ENCODE results near the gene CDH24. TPM values are rescaled to one million over a fixed set of nuclear protein-coding genes. Genes with fewer than 3 reads are reported as not detected.

Gene CDH24
- total and polyA plus RNA-seq, 2 of the 13 experiments (the other 11 are each of a cell fraction or from before 2014, with no cell fraction given) = 0.69 to 0.99 TPM

DNA sequence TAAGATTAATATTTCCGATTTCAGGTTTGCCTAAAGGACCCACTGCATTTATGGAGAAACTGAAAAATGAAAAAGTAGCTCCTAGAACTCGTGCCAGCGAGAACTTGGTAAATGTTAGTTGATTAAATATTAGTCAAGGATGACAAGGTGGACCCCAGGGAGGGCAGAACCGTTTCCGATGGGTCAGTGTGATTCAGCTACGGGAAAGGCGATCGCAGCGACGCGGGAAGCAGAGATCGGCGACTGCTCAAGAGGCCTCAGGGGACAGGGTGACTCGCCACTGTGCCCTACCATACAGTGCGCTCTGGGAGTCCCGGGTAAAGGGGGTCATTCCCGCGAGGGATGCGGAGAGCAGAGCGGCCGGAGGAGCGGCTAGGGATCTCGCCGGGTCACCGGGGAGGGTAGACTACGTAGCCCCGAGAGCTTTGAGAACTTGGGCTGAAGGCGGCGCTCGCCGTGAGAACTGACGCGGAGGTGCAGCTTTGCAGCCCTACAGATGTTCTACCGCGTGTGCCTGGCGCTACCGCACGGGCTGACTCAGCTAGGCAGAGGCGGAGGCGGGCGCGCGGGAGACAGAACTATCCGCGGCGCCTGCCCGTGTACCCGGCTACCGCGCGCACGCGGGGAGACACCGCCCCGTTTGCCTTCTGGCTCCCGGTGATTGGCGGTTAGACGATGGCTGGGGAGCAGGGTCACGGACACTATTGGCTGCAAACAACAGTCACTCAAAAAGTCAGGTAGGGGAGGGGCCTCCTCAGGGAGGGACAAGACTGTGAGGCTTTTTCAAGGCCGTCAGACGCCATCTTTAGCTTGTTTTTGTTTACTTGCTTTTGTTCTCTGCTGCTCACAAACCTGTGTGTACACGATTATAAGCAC is 50.5 kb downstream of the CDH24 start (continued):
- TF ChIP-seq, protein P1, sequence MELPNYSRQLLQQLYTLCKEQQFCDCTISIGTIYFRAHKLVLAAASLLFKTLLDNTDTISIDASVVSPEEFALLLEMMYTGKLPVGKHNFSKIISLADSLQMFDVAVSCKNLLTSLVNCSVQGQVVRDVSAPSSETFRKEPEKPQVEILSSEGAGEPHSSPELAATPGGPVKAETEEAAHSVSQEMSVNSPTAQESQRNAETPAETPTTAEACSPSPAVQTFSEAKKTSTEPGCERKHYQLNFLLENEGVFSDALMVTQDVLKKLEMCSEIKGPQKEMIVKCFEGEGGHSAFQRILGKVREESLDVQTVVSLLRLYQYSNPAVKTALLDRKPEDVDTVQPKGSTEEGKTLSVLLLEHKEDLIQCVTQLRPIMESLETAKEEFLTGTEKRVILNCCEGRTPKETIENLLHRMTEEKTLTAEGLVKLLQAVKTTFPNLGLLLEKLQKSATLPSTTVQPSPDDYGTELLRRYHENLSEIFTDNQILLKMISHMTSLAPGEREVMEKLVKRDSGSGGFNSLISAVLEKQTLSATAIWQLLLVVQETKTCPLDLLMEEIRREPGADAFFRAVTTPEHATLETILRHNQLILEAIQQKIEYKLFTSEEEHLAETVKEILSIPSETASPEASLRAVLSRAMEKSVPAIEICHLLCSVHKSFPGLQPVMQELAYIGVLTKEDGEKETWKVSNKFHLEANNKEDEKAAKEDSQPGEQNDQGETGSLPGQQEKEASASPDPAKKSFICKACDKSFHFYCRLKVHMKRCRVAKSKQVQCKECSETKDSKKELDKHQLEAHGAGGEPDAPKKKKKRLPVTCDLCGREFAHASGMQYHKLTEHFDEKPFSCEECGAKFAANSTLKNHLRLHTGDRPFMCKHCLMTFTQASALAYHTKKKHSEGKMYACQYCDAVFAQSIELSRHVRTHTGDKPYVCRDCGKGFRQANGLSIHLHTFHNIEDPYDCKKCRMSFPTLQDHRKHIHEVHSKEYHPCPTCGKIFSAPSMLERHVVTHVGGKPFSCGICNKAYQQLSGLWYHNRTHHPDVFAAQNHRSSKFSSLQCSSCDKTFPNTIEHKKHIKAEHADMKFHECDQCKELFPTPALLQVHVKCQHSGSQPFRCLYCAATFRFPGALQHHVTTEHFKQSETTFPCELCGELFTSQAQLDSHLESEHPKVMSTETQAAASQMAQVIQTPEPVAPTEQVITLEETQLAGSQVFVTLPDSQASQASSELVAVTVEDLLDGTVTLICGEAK (IDR thresholded peaks at IDR 0.05) = no peak
- TF ChIP-seq, protein P1 (CRISPR knock-in tag; IDR thresholded peaks at IDR 0.05) = peak; percentile 96
- peak; percentile 86; the same call in 1 of the 2 replicates for TF ChIP-seq PAF1 (CRISPR knock-in tag; IDR thresholded peaks at IDR 0.05)
- peak; percentile 99 for TF ChIP-seq REPIN1 (CRISPR knock-in tag; IDR thresholded peaks at IDR 0.05; ENCODE audit: borderline replicate concordance, low read depth)
- TF ChIP-seq, protein P2, sequence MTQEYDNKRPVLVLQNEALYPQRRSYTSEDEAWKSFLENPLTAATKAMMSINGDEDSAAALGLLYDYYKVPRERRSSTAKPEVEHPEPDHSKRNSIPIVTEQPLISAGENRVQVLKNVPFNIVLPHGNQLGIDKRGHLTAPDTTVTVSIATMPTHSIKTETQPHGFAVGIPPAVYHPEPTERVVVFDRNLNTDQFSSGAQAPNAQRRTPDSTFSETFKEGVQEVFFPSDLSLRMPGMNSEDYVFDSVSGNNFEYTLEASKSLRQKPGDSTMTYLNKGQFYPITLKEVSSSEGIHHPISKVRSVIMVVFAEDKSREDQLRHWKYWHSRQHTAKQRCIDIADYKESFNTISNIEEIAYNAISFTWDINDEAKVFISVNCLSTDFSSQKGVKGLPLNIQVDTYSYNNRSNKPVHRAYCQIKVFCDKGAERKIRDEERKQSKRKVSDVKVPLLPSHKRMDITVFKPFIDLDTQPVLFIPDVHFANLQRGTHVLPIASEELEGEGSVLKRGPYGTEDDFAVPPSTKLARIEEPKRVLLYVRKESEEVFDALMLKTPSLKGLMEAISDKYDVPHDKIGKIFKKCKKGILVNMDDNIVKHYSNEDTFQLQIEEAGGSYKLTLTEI (CRISPR knock-in tag; conservative IDR thresholded peaks at IDR 0.05) = no peak
- no peak for TF ChIP-seq ZNF260 (CRISPR knock-in tag; IDR thresholded peaks at IDR 0.05; ENCODE audit: borderline replicate concordance, low read depth)
- TF ChIP-seq ZNF614 (CRISPR knock-in tag; IDR thresholded peaks at IDR 0.05; ENCODE audit: borderline replicate concordance) = peak; percentile 99
- TF ChIP-seq NFAT5 (CRISPR knock-in tag; IDR thresholded peaks at IDR 0.05) = peak; percentile 98
- peak; percentile 99; the same call in 1 of the 2 replicates for TF ChIP-seq ZNF749 (CRISPR knock-in tag; IDR thresholded peaks at IDR 0.05; ENCODE audit: borderline replicate concordance)
- TF ChIP-seq ZNF619 (CRISPR knock-in tag; IDR thresholded peaks at IDR 0.05) = peak; percentile 100
- TF ChIP-seq ZNF724P (CRISPR knock-in tag; IDR thresholded peaks at IDR 0.05; ENCODE audit: borderline replicate concordance) = peak; percentile 98
